ENCODE results near the gene HPCA. TPM values are rescaled to one million over a fixed set of nuclear protein-coding genes. Genes with fewer than 3 reads are reported as not detected.

Gene HPCA
- total and polyA plus RNA-seq, 2 of the 8 experiments (the other 6 are each of a cell fraction or from before 2014, with no cell fraction given), result 0.70 to 1.4 TPM

- Histone ChIP-seq H3K18ac (ENCODE audit: extremely low read depth, low read length) (no peak overlapping the region), H3K23ac (ENCODE audit: insufficient read length) (no peak overlapping the region), H3K9me3 (ENCODE audit: insufficient read depth in 2 of 2, low read depth in 1 of 2, low read length in 1 of 2) (no peaks in the 10 kb centered on the region), H3K27ac (ENCODE audit: low read depth, low read length) (no peak overlapping the region), H2AFZ (ENCODE audit: low read length) (no peak overlapping the region), H4K8ac (ENCODE audit: extremely low read depth, insufficient read depth, low read length) (no peak overlapping the region), H3K27me3 (replicated peaks in 1 of 4; ENCODE audit: control insufficient read depth in 3 of 4, extremely low read depth in 1 of 4, insufficient read depth in 3 of 4, low read length in 3 of 4) (no peaks in the 10 kb centered on the region), H3K9ac (replicated peaks in 1 of 4; ENCODE audit: extremely low read depth in 1 of 4, low read depth in 3 of 4, low read length in 3 of 4) (no peak overlapping the region), H2BK12ac (ENCODE audit: low read depth, low read length) (no peak overlapping the region), H3K23me2 (ENCODE audit: low read depth, low read length) (no peaks in the 10 kb centered on the region), H3K4me3 (ENCODE audit: extremely low read depth in 1 of 4, insufficient read depth in 2 of 4, low read depth in 3 of 4, low read length in 4 of 4) (no peak overlapping the region), H3K4me2 (ENCODE audit: insufficient read depth in 1 of 2, low read depth in 2 of 2, low read length in 2 of 2) (no peak overlapping the region), H2AK5ac (ENCODE audit: low read depth, low read length) (no peak overlapping the region), H3K36me3 (ENCODE audit: control insufficient read depth in 2 of 4, insufficient read depth in 4 of 4, low read length in 3 of 4) (peaks cover 0 to 18% (median under 1%) of the 10 kb centered on the region in 4 experiments; a peak in 3 of 8 replicates), H3K79me1 (ENCODE audit: low read depth, low read length) (no peaks in the 10 kb centered on the region), H2BK120ac (replicated peaks; ENCODE audit: low read depth, low read length) (no peak overlapping the region), H3K4ac (replicated peaks; ENCODE audit: insufficient read length, low read depth, low read length) (no peak overlapping the region), H3K14ac (ENCODE audit: insufficient read length) (no peak overlapping the region), H3K79me2 (ENCODE audit: control insufficient read depth in 1 of 2, insufficient read depth in 2 of 2, low read length in 2 of 2) (no peaks in the 10 kb centered on the region), H4K5ac (ENCODE audit: insufficient read length, low read depth, low read length) (no peak overlapping the region), H4K91ac (replicated peaks; ENCODE audit: insufficient read length, low read length) (no peak overlapping the region), H3K4me1 (replicated peaks in 1 of 4; ENCODE audit: control insufficient read depth in 3 of 4, insufficient read depth in 4 of 4, low read length in 3 of 4) (no peaks in the 10 kb centered on the region), H2BK20ac (ENCODE audit: low read length) (no peak overlapping the region), H2BK15ac (ENCODE audit: low read length) (no peak overlapping the region), H3K56ac (replicated peaks; ENCODE audit: insufficient read length, low read depth, low read length) (no peak overlapping the region), H2BK5ac (ENCODE audit: low read depth, low read length) (no peak overlapping the region), H4K20me1 (replicated peaks in 1 of 2; ENCODE audit: control insufficient read depth in 1 of 2, insufficient read depth in 2 of 2, low read length in 2 of 2) (peaks cover 0 to 2% of the 10 kb centered on the region in 2 experiments)
- ChIA-PET POLR2A (ENCODE audit: partially characterized antibody) (interaction anchor here (0.6 to 1.7 kb wide), 7 partner anchors 11 to 216 kb away, joined by 3 to 6 read pairs (median 3); no protein-coding TSS in a partner anchor), CTCF (ENCODE audit: partially characterized antibody) (interaction anchor here (0.6 to 1.9 kb wide), 5 partner anchors 10 to 442 kb away, joined by 3 to 8 read pairs (median 6); no protein-coding TSS in a partner anchor)
- no peak for FAIRE-seq
- 93% methylated on average over 3 of the region's 3 CpGs; no CpG with 5 or more reads in 1 of the 2 experiments for WGBS, 2 experiments (ENCODE audit: extremely low coverage in 1 of 2, insufficient coverage in 1 of 2, insufficient read length in 1 of 2, insufficient replicate concordance in 2 of 2, low coverage in 1 of 2, low lambda C conversion rate in 2 of 2, missing lambda C conversion rate in 1 of 2)
- DNase-seq (ENCODE audit: low read depth in 1 of 2, low spot score in 2 of 2), result no peak
- TF ChIP-seq HDAC2 (IDR thresholded peaks at IDR 0.05; ENCODE audit: borderline replicate concordance in 1 of 2, low read depth in 2 of 2, low read length in 2 of 2), result no peak
- no peak for TF ChIP-seq RXRA (IDR thresholded peaks at IDR 0.05; ENCODE audit: insufficient read depth, low read depth, low read length)
- TF ChIP-seq SIRT6 (IDR thresholded peaks at IDR 0.05; ENCODE audit: low read length), result no peak
- TF ChIP-seq FOSL1 (IDR thresholded peaks at IDR 0.05; ENCODE audit: insufficient read depth, low read depth, low read length), result no peak
- TF ChIP-seq HDAC6 (IDR thresholded peaks at IDR 0.05; ENCODE audit: low read depth, low read length), result no peak
- TF ChIP-seq SIN3A (conservative IDR thresholded peaks at IDR 0.05 in 1 of 2, IDR thresholded peaks at IDR 0.05 in 1 of 2; ENCODE audit: low read depth in 1 of 2, low read length in 2 of 2), result no peak
- TF ChIP-seq JUN (IDR thresholded peaks at IDR 0.05; ENCODE audit: low read depth, low read length), result no peak
- TF ChIP-seq CHD2 (IDR thresholded peaks at IDR 0.05; ENCODE audit: low read length), result no peak
- TF ChIP-seq TCF12 (IDR thresholded peaks at IDR 0.05; ENCODE audit: low read depth, low read length), result no peak
- TF ChIP-seq YY1 (IDR thresholded peaks at IDR 0.05; ENCODE audit: low read depth, low read length), result no peak
- no peak for TF ChIP-seq SP2 (IDR thresholded peaks at IDR 0.05; ENCODE audit: low read length)
Measured at GRCh38 chr1:32861904-32862695, 24.2 kb upstream of the HPCA start.
